ENCODE data around the gene LPCAT1. TPM values are rescaled to one million over a fixed set of nuclear protein-coding genes. Genes with fewer than 3 reads are reported as not detected.

Gene LPCAT1
- total RNA-seq, 1 donor from 2014 or later: 108 TPM

- DNase-seq (ENCODE audit: low spot score): no peak
- H3K36me3 Mint-ChIP-seq: peaks cover 13% of the 10 kb centered on the region
Measured at GRCh38 chr5:1474183-1474839, 49.4 kb downstream of the LPCAT1 start.

GRCh38 chr5:1473746-1474145 is 50.0 kb downstream of the LPCAT1 start:
- Histone ChIP-seq H3K27ac (no peak overlapping the region), H3K4me2 (no peak overlapping the region), H3K79me2 (ENCODE audit: low read depth) (no peaks in the 10 kb centered on the region), H3K36me3 (no peaks in the 10 kb centered on the region), H3K4me1 (no peaks in the 10 kb centered on the region), H2AFZ (replicated peaks) (no peak overlapping the region), H3F3A (ENCODE audit: low read depth) (no peaks in the 10 kb centered on the region), H4K20me1 (ENCODE audit: low read depth) (no peaks in the 10 kb centered on the region), H3K9ac (no peak overlapping the region), H3K4me3 (no peak overlapping the region), H3K9me3 (ENCODE audit: low read depth) (no peaks in the 10 kb centered on the region), H3K27me3 (no peaks in the 10 kb centered on the region)
- TF ChIP-seq EZH2phosphoT487 (IDR thresholded peaks at IDR 0.05): no peak
- no peak for TF ChIP-seq EZH2 (IDR thresholded peaks at IDR 0.05)
- TF ChIP-seq CTCF (IDR thresholded peaks at IDR 0.05): no peak
- H3K9me3 Mint-ChIP-seq: no peaks in the 10 kb centered on the region
- no peak overlapping the region for H3K4me3 Mint-ChIP-seq
- peaks cover 11% of the 10 kb centered on the region for H3K4me1 Mint-ChIP-seq
- H3K36me3 Mint-ChIP-seq: peaks cover 13% of the 10 kb centered on the region
- H3K27ac Mint-ChIP-seq: no peak overlapping the region
- peaks cover 2% of the 10 kb centered on the region for H3K27me3 Mint-ChIP-seq (ENCODE audit: insufficient read depth, low read depth)
- no peak for DNase-seq (ENCODE audit: low spot score)

More at GRCh38 chr5:1474183-1474839, 49.4 kb downstream of the LPCAT1 start:
- Histone ChIP-seq H3K79me2 (ENCODE audit: low read depth) (no peaks in the 10 kb centered on the region), H3K9ac (no peak overlapping the region), H3K4me3 (no peak overlapping the region), H3K36me3 (no peaks in the 10 kb centered on the region), H2AFZ (replicated peaks) (no peak overlapping the region), H4K20me1 (ENCODE audit: low read depth) (no peaks in the 10 kb centered on the region), H3F3A (ENCODE audit: low read depth) (no peaks in the 10 kb centered on the region), H3K27ac (no peak overlapping the region), H3K4me1 (no peaks in the 10 kb centered on the region), H3K27me3 (no peaks in the 10 kb centered on the region), H3K4me2 (no peak overlapping the region), H3K9me3 (ENCODE audit: low read depth) (no peaks in the 10 kb centered on the region)
- no peak for TF ChIP-seq EZH2 (IDR thresholded peaks at IDR 0.05)
- no peak for TF ChIP-seq CTCF (IDR thresholded peaks at IDR 0.05)
- TF ChIP-seq EZH2phosphoT487 (IDR thresholded peaks at IDR 0.05): no peak
- H3K9me3 Mint-ChIP-seq: no peaks in the 10 kb centered on the region
- H3K4me1 Mint-ChIP-seq: peaks cover 11% of the 10 kb centered on the region
- no peak overlapping the region for H3K27ac Mint-ChIP-seq
- peaks cover 2% of the 10 kb centered on the region for H3K27me3 Mint-ChIP-seq (ENCODE audit: insufficient read depth, low read depth)
- H3K4me3 Mint-ChIP-seq: no peak overlapping the region

DNA sequence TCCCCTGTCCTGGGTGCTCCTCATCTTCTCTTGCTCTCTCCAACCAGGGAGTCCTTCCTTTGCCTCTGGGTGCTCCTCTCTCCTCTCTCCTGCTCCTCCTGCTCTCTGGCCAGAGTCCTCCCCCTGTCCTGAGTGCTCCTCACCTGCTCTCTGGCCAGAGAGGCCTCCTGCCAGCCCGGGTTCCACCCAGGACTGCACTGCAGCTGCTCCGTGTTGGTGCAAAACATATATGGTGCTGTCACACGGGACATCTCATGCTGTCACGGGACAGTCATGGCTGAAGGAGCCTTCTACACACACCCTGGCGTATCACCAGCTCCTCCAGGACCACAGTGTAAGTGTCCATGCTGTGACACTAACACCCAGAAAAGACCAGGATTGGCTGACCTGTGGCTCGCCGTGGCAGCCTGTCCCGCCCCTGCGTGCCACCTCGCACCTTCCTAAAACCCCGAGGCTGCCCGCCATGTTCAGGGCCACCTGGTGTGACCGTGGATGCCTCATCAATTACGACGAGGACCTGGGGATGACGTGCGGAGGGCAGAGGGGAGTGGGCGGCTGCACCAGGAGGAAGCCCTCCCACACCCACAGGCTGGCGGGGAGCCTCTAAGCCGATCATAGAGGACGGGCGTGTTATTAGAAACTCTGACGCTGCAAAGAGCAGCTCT is 50.7 kb downstream of the LPCAT1 start:
- H3K36me3 Mint-ChIP-seq: peaks cover 17% of the 10 kb centered on the region
- no peak overlapping the region for H3K27ac Mint-ChIP-seq

More for the DNA sequence above, 50.7 kb downstream of the LPCAT1 start:
- Histone ChIP-seq H3F3A (ENCODE audit: low read depth) (no peaks in the 10 kb centered on the region), H2AFZ (replicated peaks) (no peak overlapping the region), H3K4me3 (no peak overlapping the region), H3K4me2 (no peak overlapping the region), H3K9me3 (ENCODE audit: low read depth) (no peaks in the 10 kb centered on the region), H3K4me1 (no peaks in the 10 kb centered on the region), H3K9ac (no peak overlapping the region), H3K36me3 (no peaks in the 10 kb centered on the region), H3K27ac (no peak overlapping the region), H3K79me2 (ENCODE audit: low read depth) (no peaks in the 10 kb centered on the region), H3K27me3 (no peaks in the 10 kb centered on the region), H4K20me1 (ENCODE audit: low read depth) (no peaks in the 10 kb centered on the region)
- peaks cover 15% of the 10 kb centered on the region for H3K4me1 Mint-ChIP-seq
- H3K27me3 Mint-ChIP-seq (ENCODE audit: insufficient read depth, low read depth): peaks cover 3% of the 10 kb centered on the region
- TF ChIP-seq CTCF (IDR thresholded peaks at IDR 0.05) (no peak), EZH2phosphoT487 (IDR thresholded peaks at IDR 0.05) (no peak), EZH2 (IDR thresholded peaks at IDR 0.05) (no peak)
- no peak for DNase-seq (ENCODE audit: low spot score)
- no peaks in the 10 kb centered on the region for H3K9me3 Mint-ChIP-seq
- no peak overlapping the region for H3K4me3 Mint-ChIP-seq

Data from neural progenitor cell (in vitro differentiated cells).